Heart left ventricle (tissue), 13 donors: Measurements from ENCODE around the gene DGCR6L.
"Not testable (repeated sequence)": the region's sequence is repeated elsewhere in the genome, so short reads cannot be mapped to it uniquely, and the experiment has no call there.

ENCODE experiments used
- POLR2A ChIP-seq, 2 donors: fragments of 450-650 bp; IDR thresholded peaks; one replicate each; pipeline ENCODE4 v1.6.1; 2017; ENCODE audit warnings: antibody characterized with exemption in 2 of 2, mild to moderate bottlenecking in 2 of 2, moderate library complexity in 2 of 2
- TF ChIP-seq, protein P1 (sequence below), 12 donors: fragments of 200-600 bp; sonication (generic) in 4 of 12; IDR thresholded peaks; one replicate each; pipeline versions ENCODE4 v1.5.0 to v1.8.0; 2018 to 2022; ENCODE audit warnings: antibody characterized with exemption in 12 of 12, mild to moderate bottlenecking in 5 of 12
- donor health status: ischemic (EF 13 %, LVEDD 7.1; RV severe dilation, severe dysfunction).
- donor health status: DM: no; HTN: yes; CAD: no.
- donor health status: DM: no; HTN: no; CAD: no.
- donor health status: ischemic (EF 25% LVEDD 6.9; RV normal size, moderate dysfunction).
- donor health status: ischemic (EF 25% LVEDD 5.7; RV mildly dilated, moderate dysfunction).
- donor health status: ischemic (EF 35%, LVEDD 5.7; RV mildly dilated, moderate dysfunction).
- donor health status: nonischemic (EF 11% LVEDD 7.7; RV severe dilation, severe dysfunction).
- donor health status: DM: yes; HTN: yes; CAD: no.
- donor health status: PGD.
- donor health status: ischemic (EF 29% LVEDD 5.4; RV normal size, mild dysfunction).
- donor health status: nonischemic (EF 23%, LVEDD 6.1; RV moderate dilation, normal function).

GRCh38 chr22:20311249-20312062 is 8.4 kb downstream of the DGCR6L start:
- TF ChIP-seq, protein P1, sequence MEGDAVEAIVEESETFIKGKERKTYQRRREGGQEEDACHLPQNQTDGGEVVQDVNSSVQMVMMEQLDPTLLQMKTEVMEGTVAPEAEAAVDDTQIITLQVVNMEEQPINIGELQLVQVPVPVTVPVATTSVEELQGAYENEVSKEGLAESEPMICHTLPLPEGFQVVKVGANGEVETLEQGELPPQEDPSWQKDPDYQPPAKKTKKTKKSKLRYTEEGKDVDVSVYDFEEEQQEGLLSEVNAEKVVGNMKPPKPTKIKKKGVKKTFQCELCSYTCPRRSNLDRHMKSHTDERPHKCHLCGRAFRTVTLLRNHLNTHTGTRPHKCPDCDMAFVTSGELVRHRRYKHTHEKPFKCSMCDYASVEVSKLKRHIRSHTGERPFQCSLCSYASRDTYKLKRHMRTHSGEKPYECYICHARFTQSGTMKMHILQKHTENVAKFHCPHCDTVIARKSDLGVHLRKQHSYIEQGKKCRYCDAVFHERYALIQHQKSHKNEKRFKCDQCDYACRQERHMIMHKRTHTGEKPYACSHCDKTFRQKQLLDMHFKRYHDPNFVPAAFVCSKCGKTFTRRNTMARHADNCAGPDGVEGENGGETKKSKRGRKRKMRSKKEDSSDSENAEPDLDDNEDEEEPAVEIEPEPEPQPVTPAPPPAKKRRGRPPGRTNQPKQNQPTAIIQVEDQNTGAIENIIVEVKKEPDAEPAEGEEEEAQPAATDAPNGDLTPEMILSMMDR (IDR thresholded peaks at IDR 0.05) = not testable (repeated sequence)
- TF ChIP-seq POLR2A (IDR thresholded peaks at IDR 0.05) = not testable (repeated sequence)
